ENCODE results near the gene DCTD.
A peak's percentile ranks its signal among the peaks of the same experiment; 100 is the strongest.
"Not testable (repeated sequence)": the region's sequence is repeated elsewhere in the genome, so short reads cannot be mapped to it uniquely, and the experiment has no call there.

DCTD gene

GRCh38 chr4:182921608-182922007, 4.4 kb upstream of the DCTD start:
- DNase-seq (ENCODE audit: low spot score), result no peak

GRCh38 chr4:182920676-182921075, 3.5 kb upstream of the DCTD start:
- DNase-seq (ENCODE audit: low spot score), result no peak

- peak; percentile 54 for DNase-seq (ENCODE audit: low spot score)
These were observed 1.7 kb upstream of the DCTD start for GRCh38 chr4:182918791-182919302.

GRCh38 chr4:182918044-182918607, 940 bp upstream of the DCTD start:
- DNase-seq (ENCODE audit: low spot score), result no peak

GRCh38 chr4:182916483-182917181, 554 bp downstream of the DCTD start:
- no peak for DNase-seq (ENCODE audit: low spot score)

GRCh38 chr4:182914357-182914756, 2.8 kb downstream of the DCTD start:
- DNase-seq (ENCODE audit: low spot score), result no peak

DNA sequence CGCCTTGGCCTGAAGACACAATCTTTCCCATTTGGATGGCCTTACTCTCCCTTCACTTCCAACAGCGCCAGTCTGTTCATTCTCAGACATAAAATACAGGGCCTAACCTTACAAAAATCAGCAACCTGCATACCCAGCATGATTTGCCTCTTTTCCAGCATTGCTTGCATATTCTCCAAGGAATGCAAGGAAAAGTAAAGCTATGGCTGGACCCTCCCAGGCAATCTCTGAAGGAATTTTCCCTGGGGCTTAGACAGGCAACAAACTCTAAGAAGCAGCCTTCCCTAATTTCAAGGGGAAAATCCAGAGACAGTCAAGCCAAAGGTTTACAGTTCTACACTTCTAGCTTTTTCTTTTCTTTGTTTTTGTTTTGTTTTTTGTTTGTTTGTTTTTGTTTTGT, 3.6 kb downstream of the DCTD start:
- no peak for DNase-seq (ENCODE audit: low spot score)

GRCh38 chr4:182913036-182913435, 4.2 kb downstream of the DCTD start:
- DNase-seq (ENCODE audit: low spot score), result no peak

DNA sequence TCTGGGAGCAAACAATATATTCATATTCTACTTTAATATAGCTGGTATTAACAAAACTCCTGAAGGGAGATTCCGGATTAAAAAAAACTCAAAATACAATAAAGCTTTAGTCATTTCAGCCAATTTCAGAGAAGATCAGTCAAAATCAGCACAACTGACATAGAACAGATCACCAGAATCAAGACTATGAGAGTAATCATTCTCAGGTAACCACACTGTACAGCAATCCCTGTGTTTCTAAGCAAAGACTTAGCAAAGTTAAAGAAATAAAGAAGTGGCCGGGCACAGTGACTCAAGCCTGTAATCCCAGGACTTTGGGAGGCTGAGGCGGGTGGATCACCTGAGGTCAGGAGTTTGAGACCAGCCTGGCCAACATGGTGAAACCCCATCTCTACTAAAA, 9.1 kb downstream of the DCTD start:
- no peak for DNase-seq (ENCODE audit: low spot score)

GRCh38 chr4:182907396-182907795, 9.8 kb downstream of the DCTD start:
- DNase-seq (ENCODE audit: low spot score), result no peak

DNA sequence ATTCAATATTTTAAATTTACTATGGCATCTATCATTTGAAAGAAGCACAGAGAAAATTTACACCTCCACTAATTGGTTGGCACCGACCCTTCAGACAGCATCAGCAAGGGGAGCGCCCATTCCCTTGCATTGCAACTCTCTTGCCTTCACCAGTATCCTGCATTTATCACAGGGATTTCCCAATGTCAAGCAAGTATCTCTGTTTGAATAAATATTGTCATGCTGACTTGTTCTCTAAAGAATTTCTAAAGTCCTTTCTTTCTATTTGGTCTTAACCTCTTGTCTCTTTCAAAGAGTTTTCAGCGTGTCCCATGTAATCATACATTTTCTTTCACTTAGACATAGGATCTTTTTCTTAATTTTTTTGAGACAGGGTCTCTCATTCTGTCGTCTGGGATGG, 10.4 kb downstream of the DCTD start:
- no peak for DNase-seq (ENCODE audit: low spot score)

DNA sequence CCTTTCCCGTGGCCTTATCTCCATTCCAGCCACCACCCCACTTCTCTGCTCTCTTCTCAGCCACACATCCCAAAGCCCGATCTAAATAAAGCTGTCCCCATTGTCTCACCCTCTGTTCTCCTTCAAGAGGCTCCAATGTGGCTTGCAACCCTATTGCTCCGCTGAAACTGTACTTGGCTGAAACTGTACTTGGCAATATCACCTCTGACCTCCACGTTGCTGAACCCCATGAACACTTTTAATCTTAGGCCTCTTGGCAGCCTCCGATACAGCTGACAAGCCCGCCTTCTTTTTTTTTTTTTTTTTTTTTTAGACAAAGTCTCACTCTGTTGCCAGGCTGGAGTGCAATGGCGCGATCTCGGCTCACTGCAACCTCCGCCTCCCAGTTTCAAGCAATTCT, 12.1 kb downstream of the DCTD start:
- DNase-seq (ENCODE audit: low spot score), result no peak

GRCh38 chr4:182904211-182904761, 12.9 kb downstream of the DCTD start:
- no peak for DNase-seq (ENCODE audit: low spot score)

DNA sequence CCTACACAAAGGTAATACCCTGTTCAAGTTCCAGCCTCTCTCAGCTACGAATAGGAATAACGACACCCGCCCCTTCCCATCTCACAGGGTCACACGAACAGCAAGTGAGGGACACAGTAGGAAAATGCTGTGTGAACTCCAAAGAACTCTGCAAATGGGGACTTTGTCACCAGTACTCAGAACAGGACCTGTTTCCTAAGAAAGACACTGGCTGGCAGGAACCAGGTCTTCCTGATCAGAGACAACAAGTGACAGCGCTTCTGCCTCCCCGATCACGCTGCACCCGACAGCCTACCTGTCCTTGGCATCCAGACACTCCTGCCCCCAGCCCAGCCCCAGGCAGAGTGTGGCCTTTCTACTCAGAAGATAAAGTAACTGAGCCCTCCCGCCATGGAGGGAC, 14.2 kb downstream of the DCTD start:
- no peak for DNase-seq (ENCODE audit: low spot score)

DNA sequence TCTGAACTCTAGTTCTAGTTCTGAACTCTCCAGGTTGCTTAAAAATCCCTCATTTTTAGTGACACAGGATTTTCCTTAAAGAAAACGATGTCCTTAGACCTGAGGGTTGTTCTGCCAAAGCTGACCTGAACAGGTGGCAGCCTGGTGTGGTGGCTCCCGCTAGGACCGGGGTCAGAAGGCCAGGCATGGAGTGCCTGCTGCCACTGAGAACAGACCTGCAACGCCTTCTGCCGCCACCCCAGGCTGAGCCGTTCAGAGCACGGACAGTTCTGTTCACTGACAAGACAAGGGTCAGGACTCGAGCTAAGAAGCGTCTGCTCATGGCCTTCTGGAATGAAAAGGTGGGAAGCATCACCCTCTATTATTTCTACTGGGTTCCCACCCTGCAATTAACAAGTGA, 15.8 kb downstream of the DCTD start:
- no peak for DNase-seq (ENCODE audit: low spot score)

- not testable (repeated sequence) for DNase-seq (ENCODE audit: low spot score)
These were observed 17.2 kb downstream of the DCTD start for GRCh38 chr4:182900021-182900420.

GRCh38 chr4:182898479-182898799, 18.7 kb downstream of the DCTD start:
- DNase-seq (ENCODE audit: low spot score), result no peak

DNA sequence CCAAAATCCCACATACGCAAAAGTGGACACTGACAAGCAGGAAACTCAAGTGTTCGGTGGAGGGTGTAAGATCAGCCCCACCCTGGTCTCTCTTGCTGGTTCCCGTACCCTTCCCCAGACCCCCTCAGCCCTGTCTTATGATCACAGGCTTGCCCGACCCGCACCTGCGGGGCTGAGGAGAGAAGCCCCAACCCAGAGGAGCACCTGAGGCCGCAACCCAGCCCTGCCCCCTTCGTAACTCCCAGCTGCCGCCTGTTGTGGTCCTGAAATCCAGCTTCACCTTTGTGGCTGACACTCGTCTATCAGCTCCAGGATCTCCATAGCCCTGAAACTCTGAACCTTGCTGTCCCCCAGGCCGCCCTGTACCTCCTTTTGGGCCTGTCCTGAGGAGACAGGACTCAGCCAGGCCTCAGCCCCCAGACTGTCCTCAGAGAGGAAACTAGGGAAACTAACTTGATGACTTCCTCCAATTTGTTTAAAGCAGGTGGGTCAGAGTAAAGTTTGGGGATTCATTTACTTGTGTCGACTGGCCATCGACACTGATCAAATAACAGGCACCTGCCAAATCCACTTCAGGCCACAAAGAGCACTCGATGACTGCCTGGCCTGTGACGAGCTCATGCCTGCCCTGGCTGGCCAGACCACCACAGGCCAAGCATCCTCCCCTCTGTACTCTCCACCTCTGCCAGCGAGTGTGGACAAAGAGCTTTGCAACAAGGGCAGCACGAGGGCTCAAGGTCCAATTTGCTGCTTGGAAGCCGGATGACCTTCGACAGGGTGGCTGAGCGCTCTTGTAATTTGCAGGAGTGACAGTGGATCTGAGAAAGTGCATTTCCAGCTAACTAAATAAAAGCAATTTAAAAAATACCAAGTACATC, 19.3 kb downstream of the DCTD start:
- DNase-seq (ENCODE audit: low spot score), result no peak

- DNase-seq (ENCODE audit: low spot score), result no peak
These were observed 20.8 kb downstream of the DCTD start for GRCh38 chr4:182896421-182896820.

GRCh38 chr4:182895791-182896292, 21.3 kb downstream of the DCTD start:
- no peak for DNase-seq (ENCODE audit: low spot score)

DNA sequence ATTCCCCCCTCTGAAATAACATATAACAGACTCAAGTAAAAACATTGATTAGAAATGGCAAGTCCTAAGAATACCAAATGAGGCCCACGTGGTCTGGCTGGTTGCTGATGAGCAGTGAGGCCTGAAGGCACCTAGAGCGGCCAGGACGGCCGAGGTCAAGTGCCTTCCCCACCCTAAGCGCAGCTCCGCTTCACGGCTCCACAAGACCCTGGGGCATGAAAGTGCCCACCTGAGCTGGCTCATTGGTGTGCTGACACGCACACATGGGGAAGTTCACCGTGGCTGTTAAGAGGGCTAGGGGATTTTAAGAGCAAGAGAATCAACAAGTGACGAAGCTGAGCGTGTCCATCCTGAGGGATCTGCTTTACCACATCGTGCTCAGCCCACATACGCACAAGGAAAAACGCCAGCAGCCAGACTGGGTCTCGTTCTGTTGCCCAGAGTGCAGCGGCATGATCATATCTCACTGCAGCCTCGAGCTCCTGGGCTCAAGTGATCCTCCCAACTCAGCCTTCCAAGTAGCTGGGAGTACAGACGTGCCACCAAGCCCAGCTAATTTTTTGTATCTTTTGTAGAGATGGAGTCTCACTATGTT, 22.4 kb downstream of the DCTD start:
- DNase-seq (ENCODE audit: low spot score), result no peak

- DNase-seq (ENCODE audit: low spot score), result no peak
These were observed 23.6 kb downstream of the DCTD start for GRCh38 chr4:182893474-182894080.

Data from CD4-positive, alpha-beta T cell treated with Interleukin-15 for 4 hours (primary cell).